Coronary artery (tissue), 2 donors: Measurements from ENCODE around the gene FLACC1.

Experiments used
- DNase-seq: peaks from one replicate; pipeline ENCODE4 v3.0.0-alpha.2; 2017; ENCODE audit warnings: low spot score
- H3K27ac ChIP-seq, 2 donors: fragments of 200-600 bp; sonication (generic); one replicate each; pipeline ENCODE4 v1.5.1; 2016 to 2019
- H3K4me3 ChIP-seq: fragments of 200-600 bp; sonication (generic); 2 replicates; pipeline ENCODE4 v1.5.1; 2016; ENCODE audit warnings: mild to moderate bottlenecking, moderate library complexity
- CTCF ChIP-seq: fragments of 200-600 bp; sonication (generic); IDR thresholded peaks from one replicate; pipeline ENCODE4 v1.5.1; 2019; ENCODE audit warnings: antibody characterized with exemption

The FLACC1 gene

GRCh38 chr2:201267278-201268030 lies 89.7 kb downstream of the FLACC1 start:
- DNase-seq = no peak
- Histone ChIP-seq H3K4me3 (no peak overlapping the region), H3K27ac (no peak overlapping the region)
- TF ChIP-seq CTCF = no peak

- no peak for TF ChIP-seq CTCF
- H3K4me3 ChIP-seq = no peak overlapping the region
- DNase-seq = no peak
- H3K27ac ChIP-seq = no peak overlapping the region
Measured at GRCh38 chr2:201266629-201267028, 90.5 kb downstream of the FLACC1 start.

GRCh38 chr2:201264472-201265173 lies 92.5 kb downstream of the FLACC1 start:
- Histone ChIP-seq H3K4me3 (no peak overlapping the region), H3K27ac (no peak overlapping the region)
- no peak for DNase-seq
- TF ChIP-seq CTCF = no peak

GRCh38 chr2:201263779-201264178 lies 93.4 kb downstream of the FLACC1 start:
- no peak for TF ChIP-seq CTCF
- Histone ChIP-seq H3K4me3 (no peak overlapping the region), H3K27ac (no peak overlapping the region)
- no peak for DNase-seq

GRCh38 chr2:201262718-201263117 lies 94.4 kb downstream of the FLACC1 start:
- no peak for DNase-seq
- Histone ChIP-seq H3K4me3 (no peak overlapping the region), H3K27ac (no peak overlapping the region)
- no peak for TF ChIP-seq CTCF

GRCh38 chr2:201261906-201262305 lies 95.2 kb downstream of the FLACC1 start:
- H3K27ac ChIP-seq = no peak overlapping the region
- TF ChIP-seq CTCF = no peak
- H3K4me3 ChIP-seq = peak overlapping the region; percentile 53
- DNase-seq = no peak

GRCh38 chr2:201261471-201261870 lies 95.7 kb downstream of the FLACC1 start:
- no peak for TF ChIP-seq CTCF
- H3K4me3 ChIP-seq = peak overlapping the region; percentile 53
- DNase-seq = no peak
- peak overlapping the region in 1 of 2 donors; percentile 35 for H3K27ac ChIP-seq
